Mammary epithelial cell (primary cell): Measurements from ENCODE around the gene GPX1.

Source experiments
- EZH2 ChIP-seq: IDR thresholded peaks from 2 replicates; pipeline ENCODE4 v1.6.1; 2012; ENCODE audit warnings: low read length, inconsistent platforms, borderline replicate concordance
- TF ChIP-seq, protein P1 (sequence below), 2 donors: IDR thresholded peaks in 1 of 2; conservative IDR thresholded peaks in 1 of 2; 2 replicates each; pipeline ENCODE4 v1.5.1; 2011 to 2012; ENCODE audit warnings: inconsistent platforms in 2 of 2, low read length in 2 of 2, mild to moderate bottlenecking in 2 of 2, control low read depth in 1 of 2, low read depth in 1 of 2; ENCODE audit not compliant: insufficient read depth in 1 of 2; ENCODE audit errors: extremely low read depth in 1 of 2

DNA sequence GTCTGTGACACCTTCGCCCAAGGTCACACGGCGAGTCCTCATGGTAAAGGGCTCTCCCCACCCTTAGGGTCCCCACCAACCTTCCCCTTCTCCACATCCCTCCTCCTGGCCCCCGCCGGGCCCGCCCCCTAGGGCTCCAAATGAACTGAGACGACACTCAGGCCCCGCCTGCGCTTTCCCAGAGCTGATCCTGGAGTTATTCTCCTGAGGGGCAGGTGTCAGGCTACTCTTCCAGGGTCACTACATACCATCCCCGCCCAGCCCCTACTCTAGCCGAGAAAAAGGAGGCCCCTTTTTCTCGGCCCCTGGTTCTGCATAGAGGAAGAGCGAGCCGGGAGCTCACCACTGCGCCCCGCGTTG is 18.6 kb downstream of the GPX1 start:
- TF ChIP-seq, protein P1, sequence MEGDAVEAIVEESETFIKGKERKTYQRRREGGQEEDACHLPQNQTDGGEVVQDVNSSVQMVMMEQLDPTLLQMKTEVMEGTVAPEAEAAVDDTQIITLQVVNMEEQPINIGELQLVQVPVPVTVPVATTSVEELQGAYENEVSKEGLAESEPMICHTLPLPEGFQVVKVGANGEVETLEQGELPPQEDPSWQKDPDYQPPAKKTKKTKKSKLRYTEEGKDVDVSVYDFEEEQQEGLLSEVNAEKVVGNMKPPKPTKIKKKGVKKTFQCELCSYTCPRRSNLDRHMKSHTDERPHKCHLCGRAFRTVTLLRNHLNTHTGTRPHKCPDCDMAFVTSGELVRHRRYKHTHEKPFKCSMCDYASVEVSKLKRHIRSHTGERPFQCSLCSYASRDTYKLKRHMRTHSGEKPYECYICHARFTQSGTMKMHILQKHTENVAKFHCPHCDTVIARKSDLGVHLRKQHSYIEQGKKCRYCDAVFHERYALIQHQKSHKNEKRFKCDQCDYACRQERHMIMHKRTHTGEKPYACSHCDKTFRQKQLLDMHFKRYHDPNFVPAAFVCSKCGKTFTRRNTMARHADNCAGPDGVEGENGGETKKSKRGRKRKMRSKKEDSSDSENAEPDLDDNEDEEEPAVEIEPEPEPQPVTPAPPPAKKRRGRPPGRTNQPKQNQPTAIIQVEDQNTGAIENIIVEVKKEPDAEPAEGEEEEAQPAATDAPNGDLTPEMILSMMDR (conservative IDR thresholded peaks at IDR 0.05 in 1 of 2, IDR thresholded peaks at IDR 0.05 in 1 of 2; ENCODE audit: extremely low read depth in 1 of 2, insufficient read depth in 1 of 2, low read depth in 1 of 2, low read length in 2 of 2), result no peak
- no peak for TF ChIP-seq EZH2
